BE2C (cell line): ENCODE data around the gene HSDL1.

Source experiments
- DNase-seq: peaks from one replicate; pipeline ENCODE4 v3.0.0-alpha.2; 2020
- H3K27me3 ChIP-seq: fragments of 250-450 bp; sonication (Bioruptor Pico); 2 replicates; pipeline ENCODE4 v1.5.1; 2020; ENCODE audit warnings: mild to moderate bottlenecking
- H3K36me3 ChIP-seq: fragments of 250-450 bp; sonication (Bioruptor Pico); 2 replicates; pipeline ENCODE4 v1.5.1; 2020; ENCODE audit warnings: mild to moderate bottlenecking
- H3K4me1 ChIP-seq: fragments of 250-450 bp; sonication (Bioruptor Pico); 2 replicates; pipeline ENCODE4 v1.5.1; 2020
- H3K4me3 ChIP-seq: 2 replicates; pipeline ENCODE4 v1.5.1; 2011; ENCODE audit warnings: low read depth, low read length
- H3K9me3 ChIP-seq: fragments of 250-450 bp; sonication (Bioruptor Pico); 2 replicates; pipeline ENCODE4 v1.5.1; 2020
- CTCF ChIP-seq: IDR thresholded peaks from 2 replicates; pipeline ENCODE4 v1.5.1; 2012; ENCODE audit warnings: mild to moderate bottlenecking, low read depth, low read length

The HSDL1 gene

GRCh38 chr16:84159007-84159406, 14.0 kb upstream of the HSDL1 start:
- TF ChIP-seq CTCF: no peak
- Histone ChIP-seq H3K4me1 (no peaks in the 10 kb centered on the region), H3K9me3 (no peaks in the 10 kb centered on the region), H3K27me3 (peaks cover 66% of the 10 kb centered on the region), H3K36me3 (no peaks in the 10 kb centered on the region), H3K4me3 (peak overlapping the region; percentile 19; the same call in 1 of the 2 replicates)
- no peak for DNase-seq

- no peak for TF ChIP-seq CTCF
- no peak overlapping the region for H3K4me3 ChIP-seq
- no peaks in the 10 kb centered on the region for H3K4me1 ChIP-seq
- DNase-seq: no peak
- no peaks in the 10 kb centered on the region for H3K9me3 ChIP-seq
- peaks cover 51% of the 10 kb centered on the region for H3K27me3 ChIP-seq
- H3K36me3 ChIP-seq: no peaks in the 10 kb centered on the region
These were observed 11.4 kb upstream of the HSDL1 start for GRCh38 chr16:84156342-84156784.

- DNase-seq: no peak
- no peak for TF ChIP-seq CTCF
- Histone ChIP-seq H3K4me3 (no peak overlapping the region), H3K4me1 (no peaks in the 10 kb centered on the region), H3K36me3 (no peaks in the 10 kb centered on the region), H3K9me3 (no peaks in the 10 kb centered on the region), H3K27me3 (peaks cover 46% of the 10 kb centered on the region)
These were observed 10.8 kb upstream of the HSDL1 start for GRCh38 chr16:84155771-84156170.

- no peak for DNase-seq
- TF ChIP-seq CTCF: no peak
- Histone ChIP-seq H3K4me3 (no peak overlapping the region), H3K9me3 (no peaks in the 10 kb centered on the region), H3K36me3 (no peaks in the 10 kb centered on the region), H3K27me3 (peaks cover 41% of the 10 kb centered on the region), H3K4me1 (no peaks in the 10 kb centered on the region)
These were observed 10.2 kb upstream of the HSDL1 start for GRCh38 chr16:84155226-84155625.

GRCh38 chr16:84153660-84154214, 8.8 kb upstream of the HSDL1 start:
- H3K4me3 ChIP-seq: no peak overlapping the region
- no peaks in the 10 kb centered on the region for H3K4me1 ChIP-seq
- no peak for DNase-seq

More at GRCh38 chr16:84153660-84154214, 8.8 kb upstream of the HSDL1 start:
- Histone ChIP-seq H3K9me3 (no peaks in the 10 kb centered on the region), H3K27me3 (peaks cover 32% of the 10 kb centered on the region), H3K36me3 (no peaks in the 10 kb centered on the region)
- no peak for TF ChIP-seq CTCF
